ENCODE data around the gene MTUS2.

- TF ChIP-seq POLR2A (IDR thresholded peaks at IDR 0.05): no peak
- TF ChIP-seq CTCF (IDR thresholded peaks at IDR 0.05): no peak
Observed at GRCh38 chr13:29154390-29154789, 334.3 kb downstream of the MTUS2 start.

Measured in body of pancreas (tissue), 4 donors.